NB4 (cell line): ENCODE data around the gene EP300.

Experiments used
- CTCF ChIP-seq: IDR thresholded peaks from one replicate; pipeline ENCODE4 v1.5.1; 2012; ENCODE audit warnings: low read depth, low read length
- POLR2A ChIP-seq: IDR thresholded peaks from 2 replicates; pipeline ENCODE4 v1.6.1; 2011; ENCODE audit warnings: mild to moderate bottlenecking; ENCODE audit not compliant: insufficient read length; ENCODE audit errors: extremely low read depth

- TF ChIP-seq CTCF (no peak), POLR2A (no peak)
Observed at GRCh38 chr22:41094041-41094593, 1.7 kb downstream of the EP300 start.
